GM21576 (cell line): Measurements from ENCODE around the gene PCDHGA5.
"Not testable (repeated sequence)": the region's sequence is repeated elsewhere in the genome, so short reads cannot be mapped to it uniquely, and the experiment has no call there.

Source experiments
- ATAC-seq: cut with Tn5 transposase; IDR thresholded peaks from one replicate; pipeline ENCODE4 v1.9.1; 2021; ENCODE audit warnings: mild to moderate bottlenecking, moderate library complexity; ENCODE audit not compliant: unreplicated experiment

PCDHGA5 gene

DNA sequence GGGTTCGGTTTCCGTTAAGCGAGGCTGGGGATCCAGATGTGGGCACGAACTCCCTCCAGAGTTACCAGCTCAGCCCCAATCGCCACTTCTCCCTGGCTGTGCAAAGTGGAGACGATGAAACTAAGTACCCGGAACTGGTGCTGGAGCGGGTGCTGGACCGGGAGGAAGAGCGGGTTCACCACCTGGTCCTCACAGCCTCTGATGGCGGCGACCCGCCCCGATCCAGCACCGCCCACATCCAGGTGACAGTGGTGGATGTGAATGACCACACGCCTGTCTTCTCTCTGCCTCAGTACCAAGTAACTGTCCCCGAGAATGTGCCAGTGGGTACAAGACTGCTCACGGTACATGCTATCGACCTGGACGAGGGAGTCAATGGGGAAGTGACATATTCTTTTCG is 19.4 kb downstream of the PCDHGA5 start:
- ATAC-seq, result no peak

DNA sequence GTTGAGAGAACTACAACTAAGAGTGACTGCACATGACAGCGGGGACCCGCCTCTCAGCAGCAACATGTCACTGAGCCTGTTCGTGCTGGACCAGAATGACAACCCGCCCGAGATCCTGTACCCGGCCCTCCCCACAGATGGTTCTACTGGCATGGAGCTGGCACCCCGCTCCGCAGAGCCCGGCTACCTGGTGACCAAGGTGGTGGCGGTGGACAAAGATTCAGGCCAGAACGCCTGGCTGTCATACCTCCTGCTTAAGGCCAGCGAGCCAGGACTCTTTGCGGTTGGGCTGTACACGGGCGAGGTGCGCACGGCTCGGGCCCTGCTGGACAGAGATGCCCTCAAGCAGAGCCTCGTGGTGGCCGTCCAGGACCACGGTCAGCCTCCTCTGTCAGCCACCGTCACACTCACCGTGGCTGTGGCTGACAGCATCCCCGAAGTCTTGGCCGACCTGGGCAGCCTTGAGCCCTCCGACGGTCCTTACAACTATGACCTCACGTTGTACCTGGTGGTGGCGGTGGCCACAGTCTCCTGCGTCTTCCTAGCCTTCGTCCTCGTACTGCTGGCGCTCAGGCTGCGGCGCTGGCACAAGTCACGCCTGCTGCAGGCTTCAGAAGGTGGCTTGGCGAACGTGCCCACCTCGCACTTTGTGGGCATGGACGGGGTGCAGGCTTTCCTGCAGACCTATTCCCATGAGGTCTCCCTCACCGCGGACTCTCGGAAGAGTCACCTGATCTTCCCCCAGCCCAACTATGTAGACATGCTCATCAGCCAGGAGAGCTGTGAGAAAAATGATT is 20.7 kb downstream of the PCDHGA5 start:
- ATAC-seq, result no peak

DNA sequence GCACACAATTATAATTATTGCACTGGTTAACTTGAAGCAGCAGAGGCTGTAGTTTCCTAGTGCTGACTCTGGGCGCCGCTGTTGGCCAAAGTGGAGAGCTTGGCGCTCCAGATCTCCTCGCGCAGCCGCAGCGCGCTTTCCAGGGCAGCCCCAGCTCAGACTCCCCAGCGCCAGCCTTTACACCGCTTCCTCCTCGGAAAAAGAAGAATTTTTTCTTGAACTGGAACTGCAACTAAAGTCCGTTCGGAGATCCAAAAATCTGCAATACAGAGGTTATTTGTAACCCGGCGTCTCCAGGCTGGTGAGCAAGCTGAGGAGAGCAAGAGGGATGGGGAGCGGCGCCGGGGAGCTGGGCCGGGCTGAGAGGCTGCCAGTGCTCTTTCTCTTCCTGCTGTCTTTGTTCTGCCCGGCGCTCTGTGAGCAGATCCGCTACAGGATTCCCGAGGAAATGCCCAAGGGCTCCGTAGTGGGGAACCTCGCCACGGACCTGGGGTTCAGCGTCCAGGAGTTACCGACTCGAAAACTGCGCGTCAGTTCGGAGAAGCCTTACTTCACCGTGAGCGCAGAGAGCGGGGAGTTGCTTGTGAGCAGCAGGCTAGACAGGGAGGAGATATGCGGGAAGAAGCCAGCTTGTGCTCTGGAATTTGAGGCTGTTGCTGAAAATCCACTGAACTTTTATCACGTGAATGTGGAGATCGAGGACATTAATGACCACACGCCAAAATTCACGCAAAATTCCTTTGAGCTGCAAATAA is 23.8 kb downstream of the PCDHGA5 start, which contains the start of gene PCDHGB4:
Gene PCDHGB4 (plus strand): TSS at position 142 of the 755 bp plus-strand sequence. CDS start 187 bp downstream, at position 329.
- peak; percentile 76 for ATAC-seq

GRCh38 chr5:141388661-141389060 is 24.7 kb downstream of the PCDHGA5 start:
- ATAC-seq, result no peak

DNA sequence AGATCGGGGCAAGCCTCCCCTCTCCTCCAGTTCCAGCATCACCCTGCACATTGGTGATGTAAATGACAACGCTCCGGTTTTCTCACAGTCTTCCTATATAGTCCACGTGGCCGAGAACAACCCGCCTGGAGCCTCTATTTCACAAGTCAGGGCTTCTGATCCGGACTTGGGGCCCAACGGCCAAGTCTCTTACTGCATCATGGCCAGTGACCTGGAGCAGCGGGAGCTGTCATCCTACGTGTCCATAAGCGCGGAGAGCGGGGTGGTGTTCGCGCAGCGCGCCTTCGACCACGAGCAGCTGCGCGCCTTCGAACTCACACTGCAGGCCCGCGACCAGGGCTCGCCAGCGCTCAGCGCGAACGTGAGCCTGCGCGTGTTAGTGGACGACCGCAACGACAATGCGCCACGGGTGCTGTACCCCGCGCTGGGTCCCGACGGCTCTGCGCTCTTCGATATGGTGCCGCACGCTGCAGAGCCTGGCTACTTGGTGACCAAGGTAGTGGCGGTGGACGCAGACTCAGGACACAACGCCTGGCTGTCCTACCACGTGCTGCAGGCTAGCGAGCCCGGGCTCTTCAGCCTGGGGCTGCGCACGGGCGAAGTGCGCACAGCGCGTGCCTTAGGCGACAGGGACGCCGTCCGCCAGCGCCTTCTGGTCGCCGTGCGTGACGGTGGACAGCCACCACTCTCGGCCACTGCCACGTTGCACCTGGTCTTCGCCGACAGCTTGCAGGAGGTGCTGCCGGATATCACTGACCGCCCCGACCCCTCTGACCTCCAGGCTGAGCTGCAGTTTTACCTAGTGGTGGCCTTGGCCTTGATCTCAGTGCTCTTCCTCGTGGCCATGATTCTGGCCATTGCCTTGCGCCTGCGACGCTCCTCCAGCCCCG is 25.4 kb downstream of the PCDHGA5 start:
- no peak for ATAC-seq

DNA sequence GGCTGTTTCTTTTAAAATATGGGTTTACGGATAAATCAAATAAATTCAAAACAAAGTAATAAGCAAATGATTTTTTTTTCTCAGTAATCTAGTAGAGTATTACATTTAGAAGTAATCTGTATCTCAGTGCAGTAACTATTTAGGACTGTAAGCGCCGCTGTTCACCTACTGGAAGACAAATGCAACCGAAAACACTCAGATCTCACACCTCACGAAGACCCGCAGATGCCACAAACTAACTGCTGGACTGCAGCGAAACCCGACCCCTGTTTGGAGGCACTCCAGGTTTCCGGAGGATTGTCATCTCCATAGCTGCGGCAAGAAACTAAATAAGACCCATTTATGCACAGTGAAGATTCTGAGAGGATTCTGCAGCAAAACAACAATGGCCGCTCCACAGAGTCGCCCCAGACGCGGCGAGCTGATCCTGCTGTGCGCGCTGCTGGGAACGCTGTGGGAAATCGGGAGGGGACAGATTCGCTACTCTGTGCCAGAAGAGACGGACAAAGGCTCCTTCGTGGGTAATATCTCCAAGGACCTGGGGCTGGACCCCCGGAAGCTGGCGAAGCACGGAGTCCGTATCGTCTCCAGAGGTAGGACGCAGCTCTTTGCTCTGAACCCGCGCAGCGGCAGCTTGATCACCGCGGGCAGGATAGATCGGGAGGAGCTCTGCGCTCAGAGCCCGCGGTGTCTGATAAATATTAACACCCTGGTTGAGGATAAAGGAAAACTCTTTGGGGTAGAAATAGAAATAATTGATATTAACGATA is 28.7 kb downstream of the PCDHGA5 start, which contains the start of gene PCDHGA8:
Gene PCDHGA8 (plus strand): TSS at position 205 of the 770 bp plus-strand sequence. CDS start 181 bp downstream, at position 386.
- no peak for ATAC-seq

- ATAC-seq, result no peak
Observed at GRCh38 chr5:141393267-141393666, 29.3 kb downstream of the PCDHGA5 start.

GRCh38 chr5:141394401-141395187 is 30.6 kb downstream of the PCDHGA5 start:
- ATAC-seq, result not testable (repeated sequence)

GRCh38 chr5:141397756-141398551 is 34.0 kb downstream of the PCDHGA5 start, which contains the start of gene PCDHGB5:
PCDHGB5 (plus strand) TSS chr5:141397947; CDS start chr5:141398128, 181 bp downstream.
- peak; percentile 91 for ATAC-seq

- ATAC-seq, result no peak
Observed at GRCh38 chr5:141398608-141399007, 34.6 kb downstream of the PCDHGA5 start.

- ATAC-seq, result no peak
Observed at GRCh38 chr5:141399555-141400258, 35.7 kb downstream of the PCDHGA5 start.

DNA sequence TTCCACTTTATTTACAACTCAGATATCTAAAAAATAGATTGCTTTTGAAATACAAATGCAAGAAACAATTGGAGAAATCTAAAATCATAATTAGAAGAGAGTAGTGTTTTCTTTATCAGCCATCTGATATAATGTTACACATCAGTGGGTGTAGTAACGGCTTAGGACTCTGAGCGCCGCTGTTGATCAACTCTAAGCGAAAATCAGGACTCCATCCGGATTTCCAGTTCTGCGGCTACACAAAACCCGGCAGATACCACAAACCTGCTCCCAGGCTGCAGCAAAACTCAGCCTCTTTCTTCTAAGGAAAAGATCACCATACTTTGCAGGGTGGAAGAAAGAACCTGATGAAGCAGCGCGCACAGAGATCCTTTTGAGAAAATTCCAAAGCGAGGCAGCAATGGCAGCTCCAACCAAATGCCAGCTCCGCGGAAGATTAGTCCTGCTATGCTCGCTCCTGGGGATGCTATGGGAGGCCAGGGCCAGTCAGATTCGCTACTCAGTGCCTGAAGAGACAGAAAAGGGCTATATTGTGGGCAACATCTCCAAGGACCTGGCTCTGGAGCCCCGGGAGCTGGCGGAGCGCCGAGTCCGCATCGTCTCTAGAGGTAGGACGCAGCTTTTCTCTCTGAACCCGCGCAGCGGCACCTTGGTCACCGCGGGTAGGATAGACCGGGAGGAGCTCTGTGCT is 38.7 kb downstream of the PCDHGA5 start, which contains the start of gene PCDHGA9:
Gene PCDHGA9 (plus strand): TSS at position 226 of the 691 bp plus-strand sequence. CDS start 175 bp downstream, at position 401.
- no peak for ATAC-seq

DNA sequence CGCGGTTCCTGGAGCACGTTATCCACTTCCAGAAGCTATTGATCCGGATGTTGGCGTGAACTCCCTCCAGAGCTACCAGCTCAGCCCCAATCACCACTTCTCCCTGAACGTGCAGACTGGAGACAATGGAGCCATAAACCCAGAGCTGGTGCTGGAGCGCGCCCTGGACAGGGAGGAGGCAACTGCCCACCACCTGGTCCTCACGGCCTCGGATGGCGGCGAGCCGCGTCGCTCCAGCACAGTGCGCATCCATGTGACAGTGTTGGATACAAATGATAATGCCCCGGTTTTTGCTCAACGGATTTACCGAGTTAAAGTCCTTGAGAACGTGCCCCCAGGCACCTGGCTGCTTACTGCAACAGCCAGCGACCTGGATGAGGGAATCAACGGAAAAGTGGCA is 39.4 kb downstream of the PCDHGA5 start:
- no peak for ATAC-seq

DNA sequence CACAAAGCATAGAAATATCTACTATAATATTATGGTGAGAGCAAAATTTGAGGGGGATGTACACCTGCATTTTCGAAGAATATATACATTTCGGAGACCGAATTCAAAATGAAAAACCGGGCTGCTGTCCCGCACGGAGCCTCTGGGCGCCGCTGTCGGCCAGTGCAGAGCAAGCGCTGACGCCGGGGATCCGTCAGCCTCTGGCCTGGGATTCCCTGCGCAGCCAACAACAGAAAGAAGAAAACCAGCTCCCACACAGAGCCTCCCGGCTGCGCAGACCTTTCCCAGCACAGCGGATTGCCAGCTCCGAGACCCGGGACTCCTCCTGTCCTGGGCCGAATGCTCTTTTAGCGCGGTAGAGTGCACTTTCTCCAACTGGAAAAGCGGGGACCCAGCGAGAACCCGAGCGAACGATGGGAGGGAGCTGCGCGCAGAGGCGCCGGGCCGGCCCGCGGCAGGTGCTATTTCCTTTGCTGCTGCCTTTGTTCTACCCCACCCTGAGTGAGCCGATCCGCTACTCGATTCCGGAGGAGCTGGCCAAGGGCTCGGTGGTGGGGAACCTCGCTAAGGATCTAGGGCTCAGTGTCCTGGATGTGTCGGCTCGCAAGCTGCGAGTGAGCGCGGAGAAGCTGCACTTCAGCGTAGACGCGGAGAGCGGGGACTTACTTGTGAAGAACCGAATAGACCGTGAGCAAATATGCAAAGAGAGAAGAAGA is 44.0 kb downstream of the PCDHGA5 start, which contains the start of gene PCDHGB6:
Gene PCDHGB6 (plus strand): TSS at position 232 of the 716 bp plus-strand sequence. CDS start 182 bp downstream, at position 414.
- not testable (repeated sequence) for ATAC-seq

GRCh38 chr5:141409598-141410306 is 45.8 kb downstream of the PCDHGA5 start:
- ATAC-seq, result no peak

GRCh38 chr5:141411575-141411974 is 47.6 kb downstream of the PCDHGA5 start:
- ATAC-seq, result no peak
